HepG2 (cell line): ENCODE data around the gene GNB3. TPM values are rescaled to one million over a fixed set of nuclear protein-coding genes. Genes with fewer than 3 reads are reported as not detected.

Experiments
- CAMTA2 ChIP-seq: sonication (generic); formaldehyde crosslinking; IDR thresholded peaks from 2 replicates; pipeline ENCODE4 v1.4.0; 2020; ENCODE audit warnings: mild to moderate bottlenecking, missing genetic modification reagents, borderline replicate concordance
- CENPT ChIP-seq: sonication (generic); formaldehyde crosslinking; IDR thresholded peaks from 2 replicates; pipeline ENCODE4 v1.8.0; 2022; ENCODE audit warnings: low read depth, mild to moderate bottlenecking, moderate library complexity, missing genetic modification reagents
- IRX3 ChIP-seq: sonication (generic); formaldehyde crosslinking; IDR thresholded peaks from 2 replicates; pipeline ENCODE4 v1.8.1; 2023; ENCODE audit warnings: mild to moderate bottlenecking, low read depth, missing genetic modification reagents, borderline replicate concordance
- MIXL1 ChIP-seq: IDR thresholded peaks from 2 replicates; pipeline ENCODE4 v1.6.1; 2016
- NFKBIZ ChIP-seq: IDR thresholded peaks from 2 replicates; pipeline ENCODE4 v1.6.1; 2018; ENCODE audit warnings: missing genetic modification reagents, missing compliant biosample characterization
- SOX5 ChIP-seq: IDR thresholded peaks from 2 replicates; pipeline ENCODE4 v1.6.1; 2016; ENCODE audit warnings: borderline replicate concordance
- ZBTB21 ChIP-seq: sonication (generic); formaldehyde crosslinking; IDR thresholded peaks from 2 replicates; pipeline ENCODE4 v1.4.0; 2020; ENCODE audit warnings: missing genetic modification reagents
- ZBTB8A ChIP-seq: sonication (generic); formaldehyde crosslinking; IDR thresholded peaks from 2 replicates; pipeline ENCODE4 v1.4.0; 2020; ENCODE audit warnings: mild to moderate bottlenecking, low read depth, missing genetic modification reagents, borderline replicate concordance
- ZFP36L2 ChIP-seq: sonication (generic); formaldehyde crosslinking; IDR thresholded peaks from 2 replicates; pipeline ENCODE4 v1.4.0; 2020; ENCODE audit warnings: missing genetic modification reagents
- ZNF234 ChIP-seq: sonication (generic); formaldehyde crosslinking; conservative IDR thresholded peaks from 2 replicates; pipeline ENCODE4 v1.5.1; 2020; ENCODE audit warnings: mild to moderate bottlenecking, missing genetic modification reagents
- ZNF530 ChIP-seq: sonication (generic); formaldehyde crosslinking; IDR thresholded peaks from 2 replicates; pipeline ENCODE4 v1.5.0; 2020; ENCODE audit warnings: low read depth, mild to moderate bottlenecking, missing genetic modification reagents
- ZNF605 ChIP-seq: sonication (generic); formaldehyde crosslinking; IDR thresholded peaks from 2 replicates; pipeline ENCODE4 v1.8.0; 2022; ENCODE audit warnings: mild to moderate bottlenecking, missing genetic modification reagents
- ZNF768 ChIP-seq: sonication (generic); formaldehyde crosslinking; IDR thresholded peaks from 2 replicates; pipeline ENCODE4 v1.4.0; 2020; ENCODE audit warnings: missing genetic modification reagents
- ZNF776 ChIP-seq: sonication (generic); formaldehyde crosslinking; IDR thresholded peaks from 2 replicates; pipeline ENCODE4 v1.4.0; 2020; ENCODE audit warnings: mild to moderate bottlenecking, missing genetic modification reagents
- ZNF891 ChIP-seq: sonication (generic); formaldehyde crosslinking; IDR thresholded peaks from 2 replicates; pipeline ENCODE4 v1.5.0; 2020; ENCODE audit warnings: mild to moderate bottlenecking, missing genetic modification reagents
- polyA plus RNA-seq, 8 experiments: library from polyadenylated mRNA; depleted of rRNA in 3 of 8; stranded (reverse) in 7 of 8; unstranded in 1 of 8; fragments of >200 nt; fragmentation: Illumina TruSeq in 4 of 8; extraction: Trizol in 4 of 8; gene quantifications; 2 replicates each; pipeline versions ENCODE4 v1.2.1 to v1.2.3, GENCODE V29; 2011 to 2016; ENCODE audit warnings: low read depth in 4 of 8, missing spikeins in 1 of 8, mixed read lengths in 1 of 8; ENCODE audit not compliant: insufficient read depth in 1 of 8
- total RNA-seq, 5 experiments: library from RNA; depleted of rRNA; stranded (reverse); fragments of >200 nt; fragmentation: Illumina TruSeq; extraction: Trizol; gene quantifications; 2 replicates each; pipeline ENCODE4 v1.2.3, GENCODE V29; 2016; ENCODE audit warnings: low read depth in 1 of 5
- TF ChIP-seq, protein P1 (sequence below): sonication (generic); formaldehyde crosslinking; IDR thresholded peaks from 2 replicates; pipeline ENCODE4 v1.5.1; 2020; ENCODE audit warnings: mild to moderate bottlenecking, missing genetic modification reagents
- TF ChIP-seq, protein P2 (sequence below): sonication (generic); formaldehyde crosslinking; IDR thresholded peaks from 2 replicates; pipeline ENCODE4 v1.4.0; 2020; ENCODE audit warnings: missing genetic modification reagents, mild to moderate bottlenecking, borderline replicate concordance
- TF ChIP-seq, protein P3 (sequence below): sonication (generic); formaldehyde crosslinking; IDR thresholded peaks from 2 replicates; pipeline ENCODE4 v1.9.0; 2021; ENCODE audit warnings: missing genetic modification reagents, borderline replicate concordance
- TF ChIP-seq, protein P4 (sequence below): sonication (generic); formaldehyde crosslinking; IDR thresholded peaks from 2 replicates; pipeline ENCODE4 v1.5.1; 2020; ENCODE audit warnings: missing genetic modification reagents, mild to moderate bottlenecking, borderline replicate concordance

The GNB3 gene
- total and polyA plus RNA-seq, 2 of the 13 experiments (the other 11 are each of a cell fraction or from before 2014, with no cell fraction given) = 1.3 to 3.6 TPM

DNA sequence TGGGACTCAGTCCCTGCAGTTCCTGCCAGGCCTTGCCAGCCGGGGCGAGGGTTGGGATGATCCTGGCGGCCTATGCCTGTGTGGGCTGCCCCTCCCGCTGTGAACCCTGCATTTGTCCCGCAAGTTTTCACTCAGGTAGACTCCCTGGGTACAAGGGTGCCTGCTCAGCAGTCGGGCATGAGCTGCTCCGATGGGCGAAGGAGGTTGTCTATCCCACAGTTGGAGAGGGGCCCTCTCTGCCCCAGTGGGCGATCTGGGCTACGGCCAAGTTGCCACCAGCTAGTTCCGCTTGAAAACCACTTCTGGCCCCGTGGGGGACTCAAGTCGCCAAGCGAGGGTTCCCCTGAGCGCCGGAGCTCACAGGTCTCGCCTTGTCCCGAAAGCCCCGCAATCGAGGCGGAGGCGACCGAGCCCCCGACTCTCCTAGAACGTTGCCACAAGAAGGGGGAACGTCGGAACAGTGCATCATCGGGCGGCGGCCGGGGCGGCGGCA, 26.2 kb downstream of the GNB3 start (continued):
- TF ChIP-seq, protein P1, sequence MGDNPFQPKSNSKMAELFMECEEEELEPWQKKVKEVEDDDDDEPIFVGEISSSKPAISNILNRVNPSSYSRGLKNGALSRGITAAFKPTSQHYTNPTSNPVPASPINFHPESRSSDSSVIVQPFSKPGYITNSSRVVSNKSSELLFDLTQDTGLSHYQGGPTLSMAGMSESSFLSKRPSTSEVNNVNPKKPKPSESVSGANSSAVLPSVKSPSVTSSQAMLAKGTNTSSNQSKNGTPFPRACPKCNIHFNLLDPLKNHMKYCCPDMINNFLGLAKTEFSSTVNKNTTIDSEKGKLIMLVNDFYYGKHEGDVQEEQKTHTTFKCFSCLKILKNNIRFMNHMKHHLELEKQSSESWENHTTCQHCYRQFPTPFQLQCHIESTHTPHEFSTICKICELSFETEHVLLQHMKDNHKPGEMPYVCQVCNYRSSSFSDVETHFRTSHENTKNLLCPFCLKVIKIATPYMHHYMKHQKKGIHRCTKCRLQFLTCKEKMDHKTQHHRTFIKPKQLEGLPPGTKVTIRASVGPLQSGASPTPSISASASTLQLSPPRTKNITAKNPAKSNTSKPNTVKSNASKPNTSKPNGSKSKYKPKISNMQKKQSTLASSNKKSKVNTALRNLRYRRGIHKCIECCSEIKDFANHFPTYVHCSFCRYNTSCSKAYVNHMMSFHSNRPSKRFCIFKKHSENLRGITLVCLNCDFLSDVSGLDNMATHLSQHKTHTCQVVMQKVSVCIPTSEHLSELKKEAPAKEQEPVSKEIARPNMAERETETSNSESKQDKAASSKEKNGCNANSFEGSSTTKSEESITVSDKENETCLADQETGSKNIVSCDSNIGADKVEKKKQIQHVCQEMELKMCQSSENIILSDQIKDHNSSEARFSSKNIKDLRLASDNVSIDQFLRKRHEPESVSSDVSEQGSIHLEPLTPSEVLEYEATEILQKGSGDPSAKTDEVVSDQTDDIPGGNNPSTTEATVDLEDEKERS (CRISPR knock-in tag) = no peak
- TF ChIP-seq ZBTB21 (CRISPR knock-in tag) (no peak), ZNF891 (CRISPR knock-in tag) (no peak), SOX5 (no peak), ZBTB8A (CRISPR knock-in tag) (peak; percentile 2; the same call in 1 of the 2 replicates), CAMTA2 (no peak), ZFP36L2 (CRISPR knock-in tag) (no peak), ZNF768 (CRISPR knock-in tag) (no peak), ZNF776 (CRISPR knock-in tag) (no peak), ZNF234 (CRISPR knock-in tag) (no peak), NFKBIZ (no peak), ZNF530 (CRISPR knock-in tag) (no peak), ZNF605 (CRISPR knock-in tag) (no peak), MIXL1 (CRISPR knock-in tag) (no peak), IRX3 (CRISPR knock-in tag) (no peak), CENPT (CRISPR knock-in tag) (no peak)
- TF ChIP-seq, protein P2, sequence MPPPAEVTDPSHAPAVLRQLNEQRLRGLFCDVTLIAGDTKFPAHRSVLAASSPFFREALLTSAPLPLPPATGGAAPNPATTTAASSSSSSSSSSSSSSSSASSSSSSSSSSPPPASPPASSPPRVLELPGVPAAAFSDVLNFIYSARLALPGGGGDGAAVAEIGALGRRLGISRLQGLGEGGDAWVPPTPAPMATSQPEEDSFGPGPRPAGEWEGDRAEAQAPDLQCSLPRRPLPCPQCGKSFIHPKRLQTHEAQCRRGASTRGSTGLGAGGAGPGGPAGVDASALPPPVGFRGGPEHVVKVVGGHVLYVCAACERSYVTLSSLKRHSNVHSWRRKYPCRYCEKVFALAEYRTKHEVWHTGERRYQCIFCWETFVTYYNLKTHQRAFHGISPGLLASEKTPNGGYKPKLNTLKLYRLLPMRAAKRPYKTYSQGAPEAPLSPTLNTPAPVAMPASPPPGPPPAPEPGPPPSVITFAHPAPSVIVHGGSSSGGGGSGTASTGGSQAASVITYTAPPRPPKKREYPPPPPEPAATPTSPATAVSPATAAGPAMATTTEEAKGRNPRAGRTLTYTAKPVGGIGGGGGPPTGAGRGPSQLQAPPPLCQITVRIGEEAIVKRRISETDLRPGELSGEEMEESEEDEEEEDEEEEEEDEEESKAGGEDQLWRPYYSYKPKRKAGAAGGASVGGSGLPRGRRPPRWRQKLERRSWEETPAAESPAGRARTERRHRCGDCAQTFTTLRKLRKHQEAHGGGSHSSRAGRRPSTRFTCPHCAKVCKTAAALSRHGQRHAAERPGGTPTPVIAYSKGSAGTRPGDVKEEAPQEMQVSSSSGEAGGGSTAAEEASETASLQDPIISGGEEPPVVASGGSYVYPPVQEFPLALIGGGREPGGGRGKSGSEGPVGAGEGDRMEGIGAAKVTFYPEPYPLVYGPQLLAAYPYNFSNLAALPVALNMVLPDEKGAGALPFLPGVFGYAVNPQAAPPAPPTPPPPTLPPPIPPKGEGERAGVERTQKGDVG (CRISPR knock-in tag) = no peak; the same call in 1 of the 2 replicates
- TF ChIP-seq, protein P3, sequence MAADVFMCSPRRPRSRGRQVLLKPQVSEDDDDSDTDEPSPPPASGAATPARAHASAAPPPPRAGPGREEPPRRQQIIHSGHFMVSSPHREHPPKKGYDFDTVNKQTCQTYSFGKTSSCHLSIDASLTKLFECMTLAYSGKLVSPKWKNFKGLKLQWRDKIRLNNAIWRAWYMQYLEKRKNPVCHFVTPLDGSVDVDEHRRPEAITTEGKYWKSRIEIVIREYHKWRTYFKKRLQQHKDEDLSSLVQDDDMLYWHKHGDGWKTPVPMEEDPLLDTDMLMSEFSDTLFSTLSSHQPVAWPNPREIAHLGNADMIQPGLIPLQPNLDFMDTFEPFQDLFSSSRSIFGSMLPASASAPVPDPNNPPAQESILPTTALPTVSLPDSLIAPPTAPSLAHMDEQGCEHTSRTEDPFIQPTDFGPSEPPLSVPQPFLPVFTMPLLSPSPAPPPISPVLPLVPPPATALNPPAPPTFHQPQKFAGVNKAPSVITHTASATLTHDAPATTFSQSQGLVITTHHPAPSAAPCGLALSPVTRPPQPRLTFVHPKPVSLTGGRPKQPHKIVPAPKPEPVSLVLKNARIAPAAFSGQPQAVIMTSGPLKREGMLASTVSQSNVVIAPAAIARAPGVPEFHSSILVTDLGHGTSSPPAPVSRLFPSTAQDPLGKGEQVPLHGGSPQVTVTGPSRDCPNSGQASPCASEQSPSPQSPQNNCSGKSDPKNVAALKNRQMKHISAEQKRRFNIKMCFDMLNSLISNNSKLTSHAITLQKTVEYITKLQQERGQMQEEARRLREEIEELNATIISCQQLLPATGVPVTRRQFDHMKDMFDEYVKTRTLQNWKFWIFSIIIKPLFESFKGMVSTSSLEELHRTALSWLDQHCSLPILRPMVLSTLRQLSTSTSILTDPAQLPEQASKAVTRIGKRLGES (CRISPR knock-in tag) = no peak
- TF ChIP-seq, protein P4, sequence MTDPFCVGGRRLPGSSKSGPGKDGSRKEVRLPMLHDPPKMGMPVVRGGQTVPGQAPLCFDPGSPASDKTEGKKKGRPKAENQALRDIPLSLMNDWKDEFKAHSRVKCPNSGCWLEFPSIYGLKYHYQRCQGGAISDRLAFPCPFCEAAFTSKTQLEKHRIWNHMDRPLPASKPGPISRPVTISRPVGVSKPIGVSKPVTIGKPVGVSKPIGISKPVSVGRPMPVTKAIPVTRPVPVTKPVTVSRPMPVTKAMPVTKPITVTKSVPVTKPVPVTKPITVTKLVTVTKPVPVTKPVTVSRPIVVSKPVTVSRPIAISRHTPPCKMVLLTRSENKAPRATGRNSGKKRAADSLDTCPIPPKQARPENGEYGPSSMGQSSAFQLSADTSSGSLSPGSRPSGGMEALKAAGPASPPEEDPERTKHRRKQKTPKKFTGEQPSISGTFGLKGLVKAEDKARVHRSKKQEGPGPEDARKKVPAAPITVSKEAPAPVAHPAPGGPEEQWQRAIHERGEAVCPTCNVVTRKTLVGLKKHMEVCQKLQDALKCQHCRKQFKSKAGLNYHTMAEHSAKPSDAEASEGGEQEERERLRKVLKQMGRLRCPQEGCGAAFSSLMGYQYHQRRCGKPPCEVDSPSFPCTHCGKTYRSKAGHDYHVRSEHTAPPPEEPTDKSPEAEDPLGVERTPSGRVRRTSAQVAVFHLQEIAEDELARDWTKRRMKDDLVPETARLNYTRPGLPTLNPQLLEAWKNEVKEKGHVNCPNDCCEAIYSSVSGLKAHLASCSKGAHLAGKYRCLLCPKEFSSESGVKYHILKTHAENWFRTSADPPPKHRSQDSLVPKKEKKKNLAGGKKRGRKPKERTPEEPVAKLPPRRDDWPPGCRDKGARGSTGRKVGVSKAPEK = no peak
